Right lobe of liver (tissue), 6 donors: ENCODE results near the gene C8B. TPM values are rescaled to one million over a fixed set of nuclear protein-coding genes. Genes with fewer than 3 reads are reported as not detected.

ENCODE experiments used
- ATAC-seq, 4 donors: fragments of 200-7000 bp; cut with Tn5 transposase; one replicate each; pipeline ENCODE4 v1.9.1; 2020; ENCODE audit warnings: mild to moderate bottlenecking in 4 of 4, moderate library complexity in 4 of 4
- DNase-seq, 3 donors: peaks; one replicate each; pipeline ENCODE4 v3.0.0-alpha.2; 2020
- H3K27ac ChIP-seq, 3 donors: fragments of 200-600 bp; one replicate each; pipeline ENCODE4 v1.8.0; 2022
- H3K27me3 ChIP-seq, 2 donors: fragments of 200-600 bp; one replicate each; pipeline ENCODE4 v1.8.0; 2022
- H3K36me3 ChIP-seq, 4 donors: fragments of 200-600 bp; sonication (generic) in 1 of 4; one replicate each; pipeline versions ENCODE4 v1.5.1 to v1.8.0; 2017 to 2022; ENCODE audit warnings: control low read depth in 1 of 4
- H3K4me1 ChIP-seq, 4 donors: fragments of 200-600 bp; sonication (generic) in 1 of 4; one replicate each; pipeline versions ENCODE4 v1.5.1 to v1.8.0; 2017 to 2022; ENCODE audit warnings: control low read depth in 1 of 4
- H3K4me3 ChIP-seq, 3 donors: fragments of 200-600 bp; one replicate each; pipeline ENCODE4 v1.8.0; 2022
- H3K9me3 ChIP-seq, 4 donors: fragments of 200-600 bp; sonication (generic) in 1 of 4; one replicate each; pipeline versions ENCODE4 v1.5.1 to v1.8.0; 2017 to 2022; ENCODE audit warnings: control low read depth in 1 of 4
- CTCF ChIP-seq, 4 donors: fragments of 200-600 bp in 3 of 4; fragments of 450-650 bp in 1 of 4; IDR thresholded peaks; one replicate each; pipeline versions ENCODE4 v1.5.1 to v1.8.0; 2016 to 2022; ENCODE audit warnings: antibody characterized with exemption in 4 of 4, mild to moderate bottlenecking in 2 of 4
- POLR2A ChIP-seq: fragments of 450-650 bp; IDR thresholded peaks from one replicate; pipeline ENCODE4 v1.6.1; 2017; ENCODE audit warnings: antibody characterized with exemption, mild to moderate bottlenecking
- WGBS: methylation state at CpG from one replicate; pipeline ENCODE4 v1.1.6; 2018; ENCODE audit warnings: low coverage, low lambda C conversion rate; ENCODE audit not compliant: insufficient coverage; ENCODE audit errors: missing lambda C conversion rate; 5-methylcytosine and 5-hydroxymethylcytosine counted together
- intact Hi-C, 2 donors: fragments of 100-400 bp; cut with DNase I; formaldehyde crosslinking; loops; one replicate each; pipeline versions ENCODE4 v1.11.2 to v1.14.1; 2022
- total RNA-seq, 6 experiments: library from RNA; depleted of rRNA in 2 of 6; stranded (reverse); fragments of >200 nt in 2 of 6; fragmentation: NEBNext Ultra II Directional in 3 of 6; extraction: Animal tissue kit (Norgen Biotek cat#: 25700) in 3 of 6; gene quantifications; one replicate each; pipeline versions ENCODE4 v1.1.0 to v1.2.4, GENCODE V29; 2016 to 2023
- donor health status: DM: no; HTN: yes; CAD: no.
- donor health status: DM: no; HTN: no; CAD: no.
- donor health status: DM: no; HTN: no; CAD: no.
- donor health status: DM: no; HTN: yes; CAD: no.
- donor health status: DM: no; HTN: yes; CAD: no.

Gene C8B
- total RNA-seq, 6 experiments from 2014 or later = 289 to 573 (median 400) TPM

DNA sequence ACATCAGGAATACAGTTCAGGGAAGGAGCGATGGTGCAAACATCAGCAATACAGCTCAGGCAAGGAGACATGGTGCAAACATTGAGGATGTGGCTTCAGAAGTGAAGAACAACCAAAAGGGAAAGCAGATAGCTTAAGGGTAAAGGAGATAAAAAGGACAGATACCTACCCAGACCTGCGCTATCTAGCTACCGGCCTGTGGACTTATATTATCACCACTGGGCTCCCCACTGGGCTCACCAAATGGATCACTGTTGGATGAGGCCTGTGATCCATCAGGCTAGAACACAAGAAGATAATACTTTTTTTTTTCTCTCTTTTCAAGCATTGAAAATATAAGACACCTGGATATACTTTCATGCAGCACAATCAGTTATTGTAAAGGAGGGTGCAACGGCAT is 44.7 kb upstream of the C8B start:
- Histone ChIP-seq H3K9me3 (no peaks in the 10 kb centered on the region), H3K27me3 (no peaks in the 10 kb centered on the region), H3K27ac (no peak overlapping the region), H3K4me3 (no peak overlapping the region), H3K36me3 (no peaks in the 10 kb centered on the region), H3K4me1 (no peaks in the 10 kb centered on the region)
- intact Hi-C loops = no loop called here
- ATAC-seq (no peak), DNase-seq (no peak)
- TF ChIP-seq POLR2A (no peak), CTCF (IDR thresholded peaks at IDR 0.05) (no peak)
- 77% methylated on average over 4 of the region's 4 CpGs for WGBS

GRCh38 chr1:57007948-57008347 is 42.1 kb upstream of the C8B start:
- Histone ChIP-seq H3K27ac (no peak overlapping the region), H3K9me3 (no peaks in the 10 kb centered on the region), H3K27me3 (no peaks in the 10 kb centered on the region), H3K4me3 (no peak overlapping the region), H3K36me3 (no peaks in the 10 kb centered on the region), H3K4me1 (peaks cover 0 to 16% (median 7%) of the 10 kb centered on the region in 4 donors)
- no peak for TF ChIP-seq CTCF (IDR thresholded peaks at IDR 0.05)
- TF ChIP-seq POLR2A = no peak
- DNase-seq (no peak), ATAC-seq (no peak)
- intact Hi-C loops = no loop called here
- 100% methylated on average over 1 of the region's 2 CpGs for WGBS

GRCh38 chr1:57007472-57007871 is 41.7 kb upstream of the C8B start:
- H3K27me3 ChIP-seq = no peaks in the 10 kb centered on the region
- H3K36me3 ChIP-seq = no peaks in the 10 kb centered on the region
- DNase-seq (no peak), ATAC-seq (no peak)
- intact Hi-C loops = no loop called here
- H3K4me1 ChIP-seq = peaks cover 0 to 20% (median 10%) of the 10 kb centered on the region in 4 donors
- H3K9me3 ChIP-seq = no peaks in the 10 kb centered on the region
- 94% methylated on average over 2 of the region's 2 CpGs for WGBS
- no peak for TF ChIP-seq CTCF (IDR thresholded peaks at IDR 0.05)
- no peak for TF ChIP-seq POLR2A
- no peak overlapping the region for H3K27ac ChIP-seq
- H3K4me3 ChIP-seq = no peak overlapping the region

DNA sequence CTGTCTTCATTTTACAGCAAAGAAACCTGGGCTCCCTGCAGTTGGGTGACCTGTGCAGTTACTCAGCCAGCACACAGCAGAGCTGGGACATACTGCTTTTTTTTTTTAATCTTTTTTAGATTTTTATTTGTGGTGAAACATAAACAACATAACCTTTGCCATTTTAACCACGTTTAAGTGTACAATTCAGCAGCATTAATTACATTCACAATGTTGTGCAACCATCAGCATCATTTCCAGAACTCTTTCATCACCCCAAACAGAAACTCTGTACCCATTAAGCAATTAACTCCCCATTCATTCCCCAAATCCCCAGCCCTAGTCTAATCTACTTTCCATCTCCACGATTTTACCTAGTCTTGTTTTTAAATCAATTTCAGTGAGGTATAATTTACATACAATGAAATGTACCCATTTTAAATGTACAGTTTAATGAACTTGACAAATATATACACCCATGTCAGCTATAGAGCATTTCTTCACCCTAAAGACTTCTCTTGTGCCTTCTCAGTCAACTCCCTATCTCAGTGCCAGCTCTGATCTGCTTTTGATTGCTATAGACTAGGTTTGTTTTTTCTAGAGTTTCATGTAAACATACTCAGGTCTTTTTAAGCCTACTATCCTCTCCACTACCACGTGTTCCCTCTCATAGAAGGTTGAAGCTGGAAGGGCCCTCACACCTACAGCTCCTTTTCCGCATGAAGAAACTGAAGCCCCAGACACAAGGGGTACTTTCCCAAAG is 37.8 kb upstream of the C8B start:
- peaks cover 0 to 23% (median 11%) of the 10 kb centered on the region in 4 donors for H3K4me1 ChIP-seq
- H3K27me3 ChIP-seq = no peaks in the 10 kb centered on the region
- TF ChIP-seq POLR2A = peak; percentile 10
- no peak for TF ChIP-seq CTCF (IDR thresholded peaks at IDR 0.05)
- H3K27ac ChIP-seq = peak overlapping the region; percentile 77 to 90 (median 85)
- H3K9me3 ChIP-seq = no peaks in the 10 kb centered on the region
- ATAC-seq (peak; percentile 83 to 88 (median 86)), DNase-seq (peak in 1 of 3 donors; percentile 52)
- H3K36me3 ChIP-seq = no peaks in the 10 kb centered on the region
- WGBS = 29% methylated on average over 4 of the region's 4 CpGs
- no peak overlapping the region for H3K4me3 ChIP-seq
- intact Hi-C loops = no loop called here
